ENCODE measurements around the gene RUNX1. TPM values are rescaled to one million over a fixed set of nuclear protein-coding genes. Genes with fewer than 3 reads are reported as not detected.

RUNX1 gene
- total RNA-seq, 1 donor from 2014 or later: 62.1 TPM

DNA sequence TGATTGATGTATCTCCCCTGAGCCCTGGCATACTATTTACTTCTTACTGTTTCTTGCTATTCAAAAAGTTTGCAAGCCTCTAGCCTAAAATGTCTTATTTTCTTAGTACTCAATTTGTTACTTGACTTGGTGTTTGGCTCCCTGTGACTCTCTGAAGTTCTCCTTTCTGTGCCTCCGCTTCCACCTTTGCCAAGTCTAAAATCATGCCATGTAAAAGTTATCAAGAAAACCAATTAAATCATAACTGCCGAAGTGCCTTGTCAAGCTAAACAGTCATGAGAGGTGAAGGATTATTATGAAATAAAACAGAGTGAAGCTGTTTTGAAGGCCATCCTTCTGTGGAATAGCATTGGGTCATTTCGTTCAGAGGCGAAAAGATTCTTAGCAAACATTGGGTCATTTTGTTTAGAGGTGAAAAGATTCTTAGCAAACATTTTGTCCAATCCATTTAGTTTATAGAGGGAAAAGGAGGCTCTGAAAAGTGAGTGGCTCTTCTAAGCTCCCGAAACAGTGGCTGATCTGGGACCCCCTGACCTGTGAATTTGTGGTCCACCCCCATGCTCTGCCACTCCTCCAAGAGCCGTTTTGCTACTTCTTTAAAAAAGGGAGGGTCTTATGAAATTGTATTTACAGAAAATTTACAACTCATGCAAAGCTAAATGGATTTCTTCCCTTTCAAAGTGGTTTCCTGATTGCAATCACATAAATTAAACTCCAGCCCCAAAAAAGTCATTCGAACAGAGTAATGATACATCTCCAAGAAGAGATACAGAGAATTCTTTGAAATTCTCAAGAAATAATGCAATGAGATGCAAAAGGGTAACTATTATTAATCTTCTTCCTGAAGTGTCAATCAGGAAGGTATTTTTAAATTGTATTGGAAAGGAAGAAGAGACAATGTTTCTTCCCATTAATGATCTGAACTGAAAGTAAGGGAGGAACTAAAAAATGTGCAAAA lies 141.4 kb downstream of the RUNX1 start:
- Histone ChIP-seq H3K9me3 (no peaks in the 10 kb centered on the region), H3K27me3 (no peaks in the 10 kb centered on the region), H3K36me3 (no peaks in the 10 kb centered on the region), H3K4me1 (no peaks in the 10 kb centered on the region), H3K4me3 (no peak overlapping the region), H3K27ac (no peak overlapping the region)
- intact Hi-C loops (cut with DNase I): no loop called here
- no peak for DNase-seq (ENCODE audit: extremely low spot score in 2 of 2)
- TF ChIP-seq, protein P1, sequence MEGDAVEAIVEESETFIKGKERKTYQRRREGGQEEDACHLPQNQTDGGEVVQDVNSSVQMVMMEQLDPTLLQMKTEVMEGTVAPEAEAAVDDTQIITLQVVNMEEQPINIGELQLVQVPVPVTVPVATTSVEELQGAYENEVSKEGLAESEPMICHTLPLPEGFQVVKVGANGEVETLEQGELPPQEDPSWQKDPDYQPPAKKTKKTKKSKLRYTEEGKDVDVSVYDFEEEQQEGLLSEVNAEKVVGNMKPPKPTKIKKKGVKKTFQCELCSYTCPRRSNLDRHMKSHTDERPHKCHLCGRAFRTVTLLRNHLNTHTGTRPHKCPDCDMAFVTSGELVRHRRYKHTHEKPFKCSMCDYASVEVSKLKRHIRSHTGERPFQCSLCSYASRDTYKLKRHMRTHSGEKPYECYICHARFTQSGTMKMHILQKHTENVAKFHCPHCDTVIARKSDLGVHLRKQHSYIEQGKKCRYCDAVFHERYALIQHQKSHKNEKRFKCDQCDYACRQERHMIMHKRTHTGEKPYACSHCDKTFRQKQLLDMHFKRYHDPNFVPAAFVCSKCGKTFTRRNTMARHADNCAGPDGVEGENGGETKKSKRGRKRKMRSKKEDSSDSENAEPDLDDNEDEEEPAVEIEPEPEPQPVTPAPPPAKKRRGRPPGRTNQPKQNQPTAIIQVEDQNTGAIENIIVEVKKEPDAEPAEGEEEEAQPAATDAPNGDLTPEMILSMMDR (IDR thresholded peaks at IDR 0.05): no peak
- TF ChIP-seq POLR2A (IDR thresholded peaks at IDR 0.05) (no peak), POLR2AphosphoS5 (IDR thresholded peaks at IDR 0.05; ENCODE audit: insufficient read depth in 1 of 2, low read depth in 1 of 2) (no peak)

GRCh38 chr21:34906401-34906800 lies 142.7 kb downstream of the RUNX1 start:
- H3K4me3 ChIP-seq: no peak overlapping the region
- no peaks in the 10 kb centered on the region for H3K27me3 ChIP-seq
- H3K4me1 ChIP-seq: no peaks in the 10 kb centered on the region
- intact Hi-C loops (cut with DNase I): no loop called here
- no peaks in the 10 kb centered on the region for H3K36me3 ChIP-seq
- H3K27ac ChIP-seq: no peak overlapping the region
- no peaks in the 10 kb centered on the region for H3K9me3 ChIP-seq
- no peak for DNase-seq (ENCODE audit: extremely low spot score in 2 of 2)
- TF ChIP-seq POLR2A (IDR thresholded peaks at IDR 0.05) (no peak), POLR2AphosphoS5 (IDR thresholded peaks at IDR 0.05; ENCODE audit: insufficient read depth in 1 of 2, low read depth in 1 of 2) (no peak)
- TF ChIP-seq, protein P1 (IDR thresholded peaks at IDR 0.05): no peak

DNA sequence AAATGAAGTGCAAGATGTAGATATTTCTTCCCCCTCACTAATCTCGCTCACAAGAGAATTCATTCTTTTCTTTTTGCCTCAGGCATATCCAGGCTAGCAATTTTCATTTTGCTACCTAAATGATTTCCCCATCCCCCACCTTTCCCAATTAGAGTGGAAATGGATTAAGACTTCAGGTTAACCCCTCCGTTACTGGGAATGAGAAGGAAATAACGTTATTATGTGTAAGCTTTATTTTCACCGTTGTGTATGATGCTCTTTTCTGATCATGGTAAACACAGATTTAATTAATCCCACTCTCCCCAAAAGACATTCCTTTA lies 143.9 kb downstream of the RUNX1 start:
- Histone ChIP-seq H3K4me1 (no peaks in the 10 kb centered on the region), H3K27me3 (no peaks in the 10 kb centered on the region), H3K4me3 (no peak overlapping the region), H3K27ac (no peak overlapping the region), H3K9me3 (no peaks in the 10 kb centered on the region), H3K36me3 (no peaks in the 10 kb centered on the region)
- intact Hi-C loops (cut with DNase I): no loop called here
- TF ChIP-seq, protein P1 (IDR thresholded peaks at IDR 0.05): no peak
- TF ChIP-seq POLR2A (IDR thresholded peaks at IDR 0.05): no peak
- no peak for TF ChIP-seq POLR2AphosphoS5 (IDR thresholded peaks at IDR 0.05; ENCODE audit: insufficient read depth in 1 of 2, low read depth in 1 of 2)
- no peak for DNase-seq (ENCODE audit: extremely low spot score in 2 of 2)

DNA sequence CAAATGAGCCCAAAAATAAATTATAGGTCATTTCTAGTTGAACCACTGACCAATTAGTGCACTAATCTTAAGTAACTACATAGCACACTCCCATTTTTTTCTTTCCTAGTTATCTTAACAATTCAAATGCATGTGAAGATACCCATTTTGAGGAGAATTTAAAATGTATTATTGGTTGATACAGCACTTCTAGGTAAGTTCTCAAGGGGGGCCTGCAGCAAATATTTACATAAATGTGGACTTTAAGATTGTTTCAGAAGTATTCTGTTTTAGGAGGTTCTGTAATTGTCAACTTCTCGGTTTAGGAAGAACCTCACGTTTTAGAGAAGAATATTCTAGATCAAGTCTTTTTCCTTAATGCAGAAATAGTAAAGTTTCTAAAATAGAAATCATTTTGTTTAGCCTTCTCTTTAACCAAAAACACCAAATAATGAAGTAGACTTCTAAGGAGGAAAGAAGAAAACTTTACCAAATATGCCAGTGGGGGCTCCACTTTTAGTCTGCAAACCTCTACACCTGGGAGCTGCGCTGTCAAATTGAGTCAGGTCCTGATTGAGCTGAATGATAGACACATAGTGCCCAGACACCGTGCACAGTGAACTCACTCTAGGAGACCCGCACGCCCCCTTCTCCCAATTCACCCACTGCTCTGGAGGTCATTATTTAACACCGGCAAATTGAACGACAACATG lies 144.4 kb downstream of the RUNX1 start:
- Histone ChIP-seq H3K27me3 (no peaks in the 10 kb centered on the region), H3K4me1 (no peaks in the 10 kb centered on the region), H3K27ac (no peak overlapping the region), H3K9me3 (no peaks in the 10 kb centered on the region), H3K36me3 (no peaks in the 10 kb centered on the region), H3K4me3 (no peak overlapping the region)
- TF ChIP-seq, protein P1 (IDR thresholded peaks at IDR 0.05): no peak
- TF ChIP-seq POLR2AphosphoS5 (IDR thresholded peaks at IDR 0.05; ENCODE audit: insufficient read depth in 1 of 2, low read depth in 1 of 2) (no peak), POLR2A (IDR thresholded peaks at IDR 0.05) (no peak)
- intact Hi-C loops (cut with DNase I): no loop called here
- DNase-seq (ENCODE audit: extremely low spot score in 2 of 2): no peak

- peak in 1 of 2 donors; percentile 58 for TF ChIP-seq POLR2AphosphoS5 (IDR thresholded peaks at IDR 0.05; ENCODE audit: insufficient read depth in 1 of 2, low read depth in 1 of 2)
- TF ChIP-seq POLR2A (IDR thresholded peaks at IDR 0.05): no peak
- H3K4me3 ChIP-seq: no peak overlapping the region
- intact Hi-C loops (cut with DNase I): no loop called here
- no peaks in the 10 kb centered on the region for H3K9me3 ChIP-seq
- no peak for DNase-seq (ENCODE audit: extremely low spot score in 2 of 2)
- H3K27me3 ChIP-seq: no peaks in the 10 kb centered on the region
- H3K27ac ChIP-seq: no peak overlapping the region
- H3K4me1 ChIP-seq: no peaks in the 10 kb centered on the region
- no peaks in the 10 kb centered on the region for H3K36me3 ChIP-seq
These were observed 148.7 kb downstream of the RUNX1 start for GRCh38 chr21:34900376-34900775.

All from vagina (tissue), 2 donors.